Epithelial cell of prostate (primary cell): ENCODE measurements around the gene MGA.

Experiments used
- DNase-seq: peaks from one replicate; pipeline ENCODE4 v3.0.0-alpha.2; 2011; ENCODE audit warnings: low read depth, low spot score
- H3K27ac ChIP-seq: fragments of 450-650 bp; 2 replicates; pipeline ENCODE4 v1.5.1; 2017; ENCODE audit warnings: mild to moderate bottlenecking

MGA gene

DNA sequence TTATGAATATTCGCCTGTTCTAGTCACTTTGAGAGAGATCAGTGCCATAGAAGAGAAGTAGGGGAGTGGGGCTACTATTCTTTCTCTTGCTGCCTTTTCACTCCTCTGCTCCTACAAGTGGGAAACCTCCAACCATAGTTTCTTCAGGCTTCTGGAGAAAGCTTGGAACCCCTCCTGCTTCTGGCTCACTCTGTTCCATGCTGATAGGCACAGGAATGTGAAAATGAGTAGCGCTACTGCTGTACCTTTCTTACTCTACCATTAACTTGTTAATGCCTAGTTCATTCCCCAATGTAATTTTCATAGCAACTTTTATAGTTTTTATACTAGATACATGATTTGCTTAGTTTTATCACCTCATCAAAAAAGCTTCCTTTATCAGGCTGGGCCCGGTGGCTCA lies 141.0 kb downstream of the MGA start:
- peak overlapping the region; percentile 94 for H3K27ac ChIP-seq
- DNase-seq, result no peak

DNA sequence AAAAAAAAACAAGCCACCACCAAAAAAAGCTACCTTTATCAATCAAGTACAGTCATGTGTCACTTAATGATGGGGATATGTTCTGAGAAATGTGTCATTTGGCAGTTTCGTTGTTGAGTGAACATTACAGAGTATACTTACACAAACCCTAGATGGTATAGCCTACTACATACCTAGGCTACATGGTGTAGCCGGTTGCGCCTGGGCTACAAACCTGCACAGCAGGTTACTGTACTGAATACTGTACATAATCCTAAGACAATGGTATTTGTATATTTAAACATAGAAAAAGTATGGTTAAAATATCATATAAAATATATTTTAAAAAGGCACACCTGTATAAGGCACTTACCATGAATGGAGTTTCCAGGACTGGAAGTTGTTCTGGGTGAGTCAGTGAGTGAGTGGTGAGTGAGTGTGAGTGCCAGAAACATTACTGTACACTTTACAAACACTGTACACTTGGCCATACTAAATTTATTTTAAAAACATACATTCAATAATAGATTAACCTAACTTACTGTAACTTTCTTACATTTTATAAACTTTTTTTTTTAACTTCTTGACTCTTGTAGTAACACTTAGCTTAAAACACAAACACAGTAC lies 141.7 kb downstream of the MGA start:
- no peak for DNase-seq
- H3K27ac ChIP-seq, result peak overlapping the region; percentile 94

DNA sequence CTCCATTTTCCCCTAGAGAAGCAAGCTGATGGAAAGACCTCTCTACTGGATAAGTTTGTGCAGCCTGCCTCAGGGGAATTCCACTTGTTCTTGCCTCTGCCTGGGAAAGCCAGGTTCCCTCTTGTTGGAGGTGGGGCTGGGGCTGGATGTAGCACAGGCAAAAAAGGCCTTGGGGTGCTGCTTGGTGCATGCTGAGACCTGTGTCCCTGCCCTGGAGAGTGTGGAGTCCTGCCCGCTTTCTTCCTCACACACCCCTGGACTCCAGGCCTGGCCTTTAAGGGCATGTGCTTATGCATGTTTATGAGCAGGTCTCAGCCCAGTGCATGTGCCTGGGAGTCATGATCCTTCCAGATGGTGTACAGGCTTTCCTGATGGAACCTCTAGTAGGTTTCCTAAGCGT lies 144.2 kb downstream of the MGA start:
- peak; percentile 89 for DNase-seq
- H3K27ac ChIP-seq, result peak overlapping the region; percentile 94

DNA sequence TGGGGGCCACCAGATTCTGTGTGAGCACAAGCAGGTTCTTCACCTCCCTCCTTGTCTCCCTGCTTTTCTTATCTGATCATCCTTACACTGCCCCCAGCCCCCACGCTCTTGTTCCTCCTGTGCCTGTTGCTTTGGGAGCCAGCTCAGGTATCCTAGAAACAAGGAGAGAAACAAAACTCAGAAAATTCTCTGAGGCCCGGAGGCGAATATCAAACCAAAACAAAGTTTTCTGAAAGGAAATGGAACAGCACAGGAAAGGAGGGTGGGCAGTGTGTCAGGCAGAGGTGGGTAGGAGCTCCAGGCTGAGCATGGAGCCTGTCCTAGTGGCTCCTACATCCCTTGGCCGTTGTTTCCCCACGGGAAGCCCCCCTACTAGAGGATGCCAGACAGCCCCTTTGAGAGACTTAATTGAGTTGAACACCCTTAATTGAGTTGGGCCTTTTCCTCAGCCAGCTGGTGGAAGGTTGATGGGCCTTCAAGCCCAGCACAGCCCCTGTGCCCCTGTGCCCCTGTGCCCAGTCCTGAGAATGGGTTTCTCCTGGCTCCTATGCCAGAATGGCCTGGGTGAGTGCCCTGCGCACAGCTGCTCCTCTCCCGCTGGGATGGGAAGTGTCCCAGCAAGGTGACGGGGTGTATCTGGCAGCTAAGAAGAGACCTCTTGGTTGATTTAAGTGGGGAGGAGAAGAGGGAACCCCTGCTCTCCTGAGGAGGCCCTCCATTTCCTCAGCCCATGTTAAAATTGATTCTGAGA lies 144.9 kb downstream of the MGA start:
- DNase-seq, result no peak
- peak overlapping the region; percentile 94 for H3K27ac ChIP-seq

DNA sequence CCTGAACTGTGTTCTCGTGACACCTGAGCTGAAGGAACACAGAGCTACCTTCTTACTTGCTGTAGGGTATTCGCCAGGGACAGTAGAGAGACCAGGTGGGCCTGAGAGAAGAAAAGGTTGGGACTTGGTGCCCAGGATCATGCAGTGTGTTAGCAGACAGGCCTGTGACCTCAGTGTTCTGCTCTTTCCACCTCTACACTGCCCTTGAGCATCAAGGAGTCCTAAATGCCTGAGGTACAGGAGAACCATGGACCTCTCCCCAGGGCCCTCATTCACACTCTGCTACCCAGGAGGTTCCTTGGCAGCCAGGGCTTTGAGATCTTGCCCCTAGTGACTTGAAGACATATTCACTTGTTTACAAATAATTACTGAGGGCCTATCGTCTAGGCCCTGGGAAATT lies 145.5 kb downstream of the MGA start:
- peak overlapping the region; percentile 94 for H3K27ac ChIP-seq
- no peak for DNase-seq

DNA sequence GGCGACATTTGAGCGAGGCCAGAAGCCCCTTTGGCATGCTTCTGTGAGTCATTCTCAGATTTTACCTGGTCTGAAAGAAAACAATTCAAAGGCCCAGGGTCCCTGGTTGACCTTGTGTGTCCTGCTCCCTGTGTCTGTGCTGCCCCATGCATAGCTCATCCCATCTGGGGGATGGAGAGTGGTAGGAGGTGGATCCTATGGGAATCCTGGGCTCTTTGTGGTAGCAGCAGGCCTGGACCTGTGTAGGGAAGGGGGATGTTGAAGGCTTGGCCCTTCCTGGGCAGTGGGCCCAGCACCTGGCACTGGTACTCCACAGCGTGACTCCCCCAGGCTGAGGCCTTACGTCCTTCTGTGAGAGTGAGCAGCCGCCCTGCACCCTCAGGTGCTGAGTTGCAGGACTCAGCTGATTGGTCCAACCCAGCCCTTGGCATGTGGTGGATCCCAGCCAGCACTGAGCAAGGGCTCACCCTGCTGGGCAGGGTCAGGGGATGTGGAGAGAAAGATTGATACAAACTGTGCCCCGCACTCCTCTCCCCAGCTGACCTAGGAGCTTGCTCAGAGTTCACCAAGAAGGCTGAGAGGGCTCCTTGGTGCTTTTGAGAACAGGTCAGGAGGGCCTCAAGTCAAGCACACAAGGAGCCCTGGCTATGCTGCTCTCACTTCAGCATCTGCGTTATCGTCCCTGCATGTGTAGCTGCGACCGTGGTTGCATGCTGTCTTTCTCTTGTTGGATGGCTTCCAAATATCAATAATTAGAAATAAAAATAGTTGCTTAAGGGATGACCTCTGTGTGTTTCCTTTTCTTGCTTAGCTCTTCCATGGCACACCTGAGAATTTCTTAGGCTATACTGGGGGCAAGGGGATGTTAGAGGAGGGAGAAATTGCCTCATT lies 146.3 kb downstream of the MGA start:
- peak overlapping the region; percentile 94 for H3K27ac ChIP-seq
- peak; percentile 66 for DNase-seq

DNA sequence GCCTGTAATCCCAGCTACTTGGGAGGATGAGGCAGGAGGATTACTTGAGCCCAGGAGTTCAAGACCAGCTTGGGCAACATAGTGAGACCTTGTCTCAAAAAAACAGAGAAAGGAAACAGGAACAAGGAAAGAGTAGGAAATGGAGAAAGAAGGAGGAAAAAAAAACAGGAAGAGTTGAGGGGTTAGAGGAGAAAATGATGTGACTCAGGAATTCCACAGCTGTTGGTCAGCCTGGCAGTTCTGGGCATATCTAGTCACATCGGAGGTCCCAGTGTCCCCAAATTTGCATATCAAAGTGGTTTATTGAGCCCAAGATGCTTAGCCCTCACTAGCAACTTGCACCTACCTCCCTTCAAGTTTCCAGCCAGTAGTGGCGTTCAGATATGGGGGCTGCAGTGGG lies 148.9 kb downstream of the MGA start:
- DNase-seq, result no peak
- H3K27ac ChIP-seq, result peak overlapping the region; percentile 47

DNA sequence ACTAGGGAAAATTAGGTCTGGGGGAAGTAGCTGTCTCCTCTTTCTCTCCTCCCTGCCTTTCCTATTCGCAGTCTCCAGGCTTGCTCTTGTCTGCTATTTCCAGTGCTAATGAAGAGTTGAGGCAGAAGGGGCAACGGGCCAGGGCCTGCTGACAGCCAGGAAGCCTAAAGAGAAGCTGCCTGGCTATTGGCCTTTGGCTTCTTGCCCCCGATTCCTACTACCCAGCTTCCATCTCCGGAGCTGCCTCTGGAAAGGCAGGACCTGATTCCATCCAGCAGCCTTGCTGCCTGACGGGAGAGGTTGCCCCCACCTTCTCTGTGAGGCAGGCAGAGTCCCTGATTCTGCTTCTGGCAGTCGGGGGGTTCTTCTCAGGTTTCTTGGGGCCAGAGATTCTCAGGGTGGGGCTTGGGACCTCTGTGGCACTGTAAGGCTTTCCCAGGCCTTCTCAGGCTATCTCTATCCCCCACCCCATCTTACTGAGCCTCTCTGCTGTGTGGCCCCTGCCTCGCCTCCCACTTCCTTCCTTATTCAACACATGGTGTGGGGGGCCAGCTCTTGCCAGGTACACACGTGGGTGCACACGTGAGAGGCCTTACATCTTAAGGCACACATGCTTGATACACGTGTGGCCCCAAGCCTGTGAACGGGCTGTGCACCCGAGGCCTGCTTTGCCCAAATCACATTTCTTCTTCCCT lies 149.5 kb downstream of the MGA start:
- no peak for DNase-seq
- H3K27ac ChIP-seq, result peak overlapping the region; percentile 47

DNA sequence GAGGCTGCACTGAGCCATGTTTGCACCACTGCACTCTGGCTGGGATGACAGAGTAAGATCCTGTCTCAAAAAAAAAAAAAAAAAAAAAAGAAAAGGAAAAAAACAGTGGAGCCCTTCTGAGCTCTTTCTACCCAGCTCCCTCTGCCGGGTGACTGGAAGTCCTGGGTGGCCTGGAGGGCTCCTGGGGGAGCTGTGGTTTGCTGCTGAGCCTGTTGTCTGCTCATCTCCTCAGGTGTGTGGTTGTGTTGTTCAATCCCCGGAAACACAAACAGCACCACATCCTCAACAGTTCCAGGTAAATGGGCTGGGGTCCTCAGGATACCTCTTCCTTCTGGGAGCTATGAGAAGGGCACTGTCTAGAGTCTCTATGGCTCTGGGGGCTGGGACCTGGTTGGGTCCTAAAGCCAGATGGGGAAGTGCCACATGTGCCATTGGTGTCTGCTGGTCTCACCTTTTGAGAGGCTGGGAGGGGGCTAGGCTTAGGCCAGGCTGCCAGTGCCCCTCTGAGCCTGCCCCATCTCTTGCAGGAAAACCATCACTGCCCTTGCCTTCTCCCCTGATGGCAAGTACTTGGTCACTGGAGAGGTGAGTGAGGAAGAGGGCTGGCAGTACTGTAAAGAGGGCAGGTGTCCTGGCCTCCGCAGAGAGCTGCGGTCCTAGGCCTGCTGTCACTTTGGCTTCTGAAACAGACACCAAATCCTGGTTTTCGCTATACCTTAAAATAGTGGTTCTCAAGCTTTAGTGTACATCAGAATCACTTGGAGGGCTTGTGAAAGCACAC lies 150.6 kb downstream of the MGA start:
- no peak overlapping the region for H3K27ac ChIP-seq
- DNase-seq, result no peak

DNA sequence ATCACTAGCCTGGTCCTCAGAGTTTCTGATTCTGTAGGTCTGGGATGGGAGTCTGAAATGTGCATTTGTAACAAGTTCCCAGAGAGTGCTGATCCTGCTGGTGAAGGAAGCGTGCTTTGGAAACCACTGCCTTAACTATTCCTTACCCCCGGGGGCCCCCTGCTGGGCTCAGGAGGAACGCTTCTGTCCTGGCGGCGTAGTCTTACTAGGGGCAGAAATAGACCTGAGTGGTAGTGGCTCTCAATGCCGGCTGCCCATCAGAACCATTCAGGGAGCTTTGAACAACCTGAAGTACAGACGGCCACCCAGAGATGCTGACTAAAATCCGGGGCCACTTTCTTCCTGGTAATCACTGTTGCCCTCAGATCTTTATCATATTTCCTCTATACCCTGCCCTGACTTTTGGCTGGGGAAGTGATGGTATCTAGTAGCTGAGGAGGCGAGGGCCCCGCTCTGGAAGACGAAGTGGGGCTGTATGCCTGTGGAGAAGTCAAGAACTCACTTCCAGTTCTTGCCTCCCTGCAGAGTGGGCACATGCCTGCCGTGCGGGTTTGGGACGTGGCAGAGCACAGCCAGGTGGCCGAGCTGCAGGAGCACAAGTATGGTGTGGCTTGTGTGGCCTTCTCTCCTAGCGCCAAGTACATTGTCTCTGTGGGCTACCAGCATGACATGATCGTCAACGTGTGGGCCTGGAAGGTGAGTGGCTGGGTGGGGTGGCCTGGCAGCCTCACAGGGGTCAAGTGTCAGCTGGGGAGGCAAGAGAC lies 151.4 kb downstream of the MGA start:
- DNase-seq, result no peak
- H3K27ac ChIP-seq, result no peak overlapping the region

DNA sequence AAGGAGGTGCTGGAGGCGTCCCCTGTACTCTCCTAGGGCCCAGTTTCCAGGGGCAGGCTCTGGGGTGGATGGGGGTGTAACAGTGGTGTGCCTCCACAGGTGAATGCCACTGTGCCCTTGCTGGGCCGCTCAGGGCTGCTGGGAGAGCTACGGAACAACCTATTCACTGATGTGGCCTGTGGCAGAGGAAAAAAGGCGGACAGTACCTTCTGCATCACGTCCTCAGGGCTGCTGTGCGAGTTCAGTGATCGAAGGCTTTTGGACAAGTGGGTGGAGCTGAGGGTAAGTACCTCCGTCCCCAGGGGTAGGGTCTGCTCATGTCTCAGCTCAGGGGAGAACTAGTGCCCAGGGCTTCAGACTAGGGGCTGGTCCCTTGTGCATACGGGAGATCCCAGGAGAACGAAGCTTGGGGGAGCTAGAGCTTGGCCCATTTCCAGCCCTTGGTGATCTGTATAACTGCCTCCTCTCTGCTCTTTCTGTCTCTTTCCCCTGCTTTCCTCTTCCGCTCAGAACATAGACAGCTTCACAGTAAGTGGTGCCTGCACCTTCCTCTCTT lies 152.7 kb downstream of the MGA start:
- no peak overlapping the region for H3K27ac ChIP-seq
- no peak for DNase-seq

DNA sequence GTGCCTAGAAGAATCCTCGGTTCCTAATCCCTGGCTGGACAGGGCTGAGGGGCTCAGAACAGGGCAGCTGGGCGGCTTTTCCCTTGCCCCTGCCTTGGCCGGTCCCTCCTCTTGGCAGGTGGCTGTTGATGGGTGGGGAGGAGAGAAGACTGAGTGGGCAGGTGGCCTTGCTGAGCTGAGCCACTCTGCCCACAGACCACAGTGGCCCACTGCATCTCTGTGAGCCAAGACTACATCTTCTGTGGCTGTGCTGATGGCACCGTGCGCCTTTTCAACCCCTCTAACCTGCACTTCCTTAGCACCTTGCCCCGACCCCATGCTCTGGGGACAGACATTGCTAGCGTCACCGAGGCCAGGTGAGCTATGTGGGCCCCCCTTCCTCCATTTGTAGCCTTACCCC lies 153.2 kb downstream of the MGA start:
- DNase-seq, result no peak
- no peak overlapping the region for H3K27ac ChIP-seq

DNA sequence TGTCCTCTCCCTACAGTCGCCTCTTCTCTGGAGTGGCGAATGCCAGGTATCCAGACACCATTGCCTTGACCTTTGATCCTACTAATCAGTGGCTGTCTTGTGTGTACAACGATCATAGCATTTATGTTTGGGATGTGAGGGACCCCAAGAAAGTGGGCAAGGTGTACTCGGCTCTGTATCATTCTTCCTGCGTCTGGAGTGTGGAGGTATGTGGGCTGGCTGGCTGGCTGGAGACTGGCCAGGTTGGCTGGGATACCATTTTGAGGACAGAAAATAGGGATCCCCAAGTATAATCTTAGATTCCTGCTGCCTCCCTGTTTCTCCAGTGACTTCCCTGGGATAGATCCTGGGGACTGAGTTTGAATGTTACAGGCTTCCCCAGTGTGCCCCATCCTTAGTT lies 154.3 kb downstream of the MGA start:
- DNase-seq, result no peak

DNA sequence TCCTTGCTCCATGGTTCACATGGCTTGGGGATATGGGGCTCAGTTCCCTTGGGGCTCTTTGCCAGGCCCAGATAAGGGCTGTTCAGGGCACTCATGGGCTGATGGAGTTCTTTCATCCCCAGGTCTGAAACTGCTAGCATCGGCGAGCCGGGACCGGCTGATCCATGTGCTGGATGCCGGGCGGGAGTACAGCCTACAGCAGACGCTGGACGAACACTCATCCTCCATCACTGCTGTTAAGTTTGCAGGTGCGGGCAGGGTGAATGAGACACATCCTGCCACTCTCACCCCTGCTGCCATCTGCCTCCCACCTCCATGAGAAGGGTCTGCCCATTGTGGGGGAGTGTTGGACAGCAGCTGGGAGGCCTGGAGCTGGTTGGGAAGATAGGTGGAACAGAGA lies 156.6 kb downstream of the MGA start:
- no peak for DNase-seq
- no peak overlapping the region for H3K27ac ChIP-seq

More for the DNA sequence above, 154.3 kb downstream of the MGA start:
- no peak overlapping the region for H3K27ac ChIP-seq

DNA sequence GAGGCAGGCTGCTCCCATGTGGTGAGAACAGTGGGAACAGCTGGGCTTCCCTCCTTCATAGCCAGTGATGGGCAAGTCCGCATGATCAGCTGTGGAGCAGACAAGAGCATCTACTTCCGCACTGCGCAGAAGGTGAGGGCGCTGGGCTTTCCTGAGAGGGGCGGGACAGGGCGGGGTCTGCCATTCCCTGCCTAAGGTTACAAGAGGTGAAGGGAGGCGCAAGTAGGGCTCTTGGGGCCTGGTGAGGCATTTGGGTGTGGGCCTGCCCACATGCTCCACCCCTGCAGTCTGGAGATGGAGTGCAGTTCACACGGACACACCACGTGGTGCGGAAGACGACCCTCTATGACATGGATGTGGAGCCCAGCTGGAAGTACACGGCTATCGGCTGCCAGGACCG lies 157.1 kb downstream of the MGA start:
- H3K27ac ChIP-seq, result no peak overlapping the region
- no peak for DNase-seq

DNA sequence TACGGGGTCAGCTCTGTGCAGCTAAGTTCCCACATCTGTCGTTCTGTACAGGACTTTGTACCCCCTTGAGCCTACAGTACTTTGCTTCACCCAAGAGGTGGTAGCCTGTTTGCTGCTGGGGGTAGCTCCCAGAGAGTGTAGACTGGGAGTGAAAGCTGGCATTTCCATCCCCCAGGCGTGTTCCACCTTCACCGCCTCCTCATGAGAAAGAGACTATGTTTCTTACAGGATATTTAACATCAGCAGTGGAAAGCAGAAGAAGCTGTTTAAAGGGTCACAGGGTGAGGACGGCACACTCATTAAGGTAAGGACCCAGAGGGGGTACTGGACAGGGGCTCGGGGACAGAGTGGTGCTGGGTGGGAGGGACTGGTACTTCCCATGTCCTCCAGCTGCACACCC lies 157.6 kb downstream of the MGA start:
- no peak overlapping the region for H3K27ac ChIP-seq
- DNase-seq, result no peak

DNA sequence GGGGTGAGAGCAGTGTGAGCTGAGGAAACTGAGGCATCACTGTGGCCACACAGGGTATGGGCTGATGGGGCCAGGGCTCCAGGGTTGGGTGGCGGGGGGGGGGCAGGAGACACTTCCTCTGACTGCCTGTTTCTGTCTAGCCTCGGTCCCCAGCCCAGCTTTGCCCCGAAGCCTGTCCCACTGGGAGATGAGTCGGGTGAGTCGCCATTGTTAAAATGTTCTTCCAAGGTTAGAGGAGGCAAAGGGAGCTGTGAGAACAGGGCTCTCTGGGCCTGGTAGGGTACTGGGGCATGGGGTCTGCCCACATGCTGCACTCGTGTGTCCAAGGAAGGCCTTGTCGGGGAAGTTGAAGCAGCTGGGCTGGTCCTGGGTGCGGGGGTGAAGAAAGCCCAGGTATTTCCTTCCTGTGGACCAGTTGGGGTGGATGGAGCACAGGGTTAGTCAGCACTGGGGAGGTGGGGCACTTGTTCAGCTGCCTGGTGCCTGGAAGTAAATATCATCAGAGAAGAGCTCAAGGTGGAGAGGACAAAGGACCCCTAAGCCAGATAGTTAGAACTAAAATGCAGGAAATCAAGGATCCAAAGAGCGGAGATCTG lies 159.3 kb downstream of the MGA start:
- DNase-seq, result no peak
- peak overlapping the region; percentile 15 for H3K27ac ChIP-seq

DNA sequence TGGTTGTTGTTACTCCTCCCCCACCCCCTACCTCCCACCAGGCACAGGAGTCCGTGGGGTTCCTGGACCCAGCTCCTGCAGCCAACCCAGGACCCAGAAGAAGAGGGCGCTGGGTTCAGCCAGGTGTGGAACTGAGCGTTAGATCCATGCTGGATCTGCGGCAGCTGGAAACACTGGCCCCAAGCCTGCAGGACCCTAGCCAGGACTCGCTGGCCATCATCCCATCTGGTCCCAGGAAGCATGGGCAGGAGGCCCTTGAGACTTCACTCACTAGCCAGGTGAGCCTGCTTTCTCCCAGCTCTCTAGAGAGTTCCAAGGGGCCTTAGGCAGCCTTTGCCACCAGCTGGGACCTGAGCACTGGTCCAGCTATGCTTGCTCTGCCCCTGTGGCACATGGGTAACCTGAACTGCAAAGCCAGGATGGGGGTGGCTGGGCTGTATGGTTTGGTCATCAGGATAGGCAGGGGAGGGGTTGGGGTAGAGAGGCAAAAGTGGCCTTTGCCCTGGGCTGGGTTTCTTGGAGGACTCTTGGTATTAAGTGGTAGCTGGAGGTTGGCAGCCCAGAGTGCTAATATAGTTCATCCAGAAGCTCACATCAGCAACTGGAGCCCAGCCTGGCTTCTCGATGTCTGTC lies 160.7 kb downstream of the MGA start:
- H3K27ac ChIP-seq, result no peak overlapping the region
- no peak for DNase-seq
